ENCODE data around the gene SCRG1. TPM values are rescaled to one million over a fixed set of nuclear protein-coding genes. Genes with fewer than 3 reads are reported as not detected.

The SCRG1 gene
- total RNA-seq, 2 donors from 2014 or later, result not detected

DNA sequence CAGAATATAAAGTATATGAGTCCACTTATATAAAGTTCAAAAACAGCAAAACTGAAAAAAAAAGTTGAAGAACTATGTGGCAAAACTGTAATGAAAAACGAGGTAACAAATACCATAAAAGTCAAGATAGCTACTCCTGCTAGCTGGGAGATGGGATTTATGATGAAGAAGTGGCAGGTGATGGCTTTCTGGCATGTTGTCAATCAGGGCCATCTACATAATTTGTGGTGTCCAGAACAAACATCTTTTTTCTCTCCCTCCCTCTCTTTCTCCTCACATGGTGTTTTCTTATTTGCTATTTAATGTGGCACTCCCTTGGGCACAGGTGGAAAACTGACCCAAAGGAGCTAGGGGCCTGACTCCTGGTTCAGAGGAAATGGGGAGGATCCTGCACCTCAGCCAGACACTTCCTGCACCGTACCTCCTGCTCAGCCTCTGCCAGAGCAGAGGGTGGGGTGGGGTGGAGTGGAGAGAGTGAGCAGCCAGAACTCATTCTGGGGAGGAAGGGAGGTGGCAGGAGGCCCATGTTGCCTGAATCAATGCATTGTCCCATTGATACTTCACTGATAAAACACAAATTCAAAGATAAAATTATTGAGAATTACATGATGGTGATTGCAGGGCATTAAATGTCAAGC, 33.4 kb downstream of the SCRG1 start:
- Mint-ChIP-seq H3K4me3 (no peak overlapping the region), H3K36me3 (no peaks in the 10 kb centered on the region), H3K27ac (no peak overlapping the region), H3K9me3 (no peaks in the 10 kb centered on the region), H3K27me3 (no peaks in the 10 kb centered on the region), H3K4me1 (ENCODE audit: low read depth in 2 of 2) (peaks cover 13 to 22% of the 10 kb centered on the region in 2 donors)
- ATAC-seq (no peak), DNase-seq (ENCODE audit: low spot score) (no peak)

DNA sequence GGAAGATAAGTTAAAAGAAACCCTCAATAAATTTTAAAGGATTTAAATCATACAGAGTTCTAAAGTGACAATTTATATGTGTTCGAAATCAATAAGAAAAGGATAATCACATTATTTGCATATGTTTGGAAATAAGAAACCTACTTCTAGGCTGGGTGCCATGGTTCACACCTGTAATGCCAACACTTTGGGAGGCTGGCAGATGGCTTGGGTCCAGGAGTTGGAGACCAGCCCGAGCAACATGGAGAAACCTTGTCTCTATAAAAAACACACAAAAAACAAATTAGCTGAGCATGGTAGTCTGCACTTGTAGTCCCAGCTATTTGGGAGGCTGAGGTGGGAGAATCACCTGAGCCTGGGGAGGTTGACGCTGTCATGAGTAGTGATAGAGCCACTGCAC, 36.2 kb downstream of the SCRG1 start:
- no peak for DNase-seq (ENCODE audit: low spot score)
- no peaks in the 10 kb centered on the region for H3K9me3 Mint-ChIP-seq
- H3K4me3 Mint-ChIP-seq, result no peak overlapping the region
- H3K4me1 Mint-ChIP-seq (ENCODE audit: low read depth in 2 of 2), result peaks cover 9 to 14% of the 10 kb centered on the region in 2 donors
- H3K36me3 Mint-ChIP-seq, result no peaks in the 10 kb centered on the region
- no peak overlapping the region for H3K27ac Mint-ChIP-seq
- ATAC-seq, result no peak
- no peaks in the 10 kb centered on the region for H3K27me3 Mint-ChIP-seq

DNA sequence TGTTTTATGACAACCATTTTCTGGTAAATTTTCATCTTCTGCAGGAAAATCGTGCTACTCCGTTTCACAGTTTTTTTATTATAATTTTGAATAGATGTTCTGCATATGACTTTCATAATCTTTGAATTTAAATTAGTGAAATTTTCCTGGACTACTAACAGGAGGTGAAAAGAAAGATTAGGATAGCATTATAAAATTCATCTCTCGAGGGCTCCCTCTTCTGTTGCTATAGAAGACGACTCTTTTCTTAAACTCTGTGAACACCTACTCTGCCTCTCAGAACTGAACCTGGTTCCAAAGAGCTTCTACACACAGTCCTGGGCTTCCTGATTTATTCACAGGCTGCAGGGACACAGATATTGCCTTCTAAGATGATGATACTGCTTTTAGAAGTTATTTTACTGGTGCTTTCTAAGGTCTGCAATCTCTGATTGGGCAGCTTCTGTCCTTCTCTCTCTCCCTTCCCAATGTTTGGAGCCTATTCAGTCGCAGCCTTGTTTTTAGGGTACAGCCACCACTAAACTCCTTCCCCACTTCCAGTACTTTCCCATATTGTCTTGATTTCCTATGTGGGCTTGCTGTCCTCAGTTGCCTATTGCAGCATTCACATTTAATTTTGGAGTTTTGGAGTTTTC, 38.2 kb downstream of the SCRG1 start:
- Mint-ChIP-seq H3K4me1 (ENCODE audit: low read depth in 2 of 2) (peaks cover 3 to 6% of the 10 kb centered on the region in 2 donors), H3K9me3 (no peaks in the 10 kb centered on the region), H3K36me3 (no peaks in the 10 kb centered on the region), H3K4me3 (no peak overlapping the region), H3K27ac (no peak overlapping the region), H3K27me3 (no peaks in the 10 kb centered on the region)
- no peak for DNase-seq (ENCODE audit: low spot score)
- ATAC-seq, result no peak

- Mint-ChIP-seq H3K27me3 (no peaks in the 10 kb centered on the region), H3K4me3 (no peak overlapping the region), H3K4me1 (ENCODE audit: low read depth in 2 of 2) (peaks cover 0 to 3% of the 10 kb centered on the region in 2 donors), H3K9me3 (no peaks in the 10 kb centered on the region), H3K36me3 (no peaks in the 10 kb centered on the region), H3K27ac (no peak overlapping the region)
- DNase-seq (ENCODE audit: low spot score), result no peak
- ATAC-seq, result no peak
These were observed 41.0 kb downstream of the SCRG1 start for GRCh38 chr4:173357939-173358338.

DNA sequence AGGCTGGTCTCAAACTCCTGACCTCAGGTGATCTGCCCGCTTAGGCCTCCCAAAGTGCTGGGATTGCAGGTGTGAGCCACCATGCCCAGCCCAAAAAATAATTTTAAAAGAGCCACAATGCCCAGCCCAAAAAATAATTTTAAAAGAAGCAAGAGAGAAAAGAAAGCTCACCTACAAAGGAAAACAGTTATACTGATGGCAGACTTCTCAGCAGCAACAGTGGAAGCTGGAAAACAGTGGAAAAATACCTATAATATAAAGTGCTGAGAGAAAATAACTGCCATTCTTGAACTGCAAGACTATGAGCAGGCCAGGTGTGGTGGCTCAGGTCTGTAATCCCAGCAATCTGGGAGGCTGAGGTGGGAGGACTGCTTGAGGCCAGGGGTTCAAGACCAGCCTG, 51.4 kb downstream of the SCRG1 start:
- H3K4me1 Mint-ChIP-seq (ENCODE audit: low read depth in 2 of 2), result no peaks in the 10 kb centered on the region
- ATAC-seq, result no peak
- H3K9me3 Mint-ChIP-seq, result no peaks in the 10 kb centered on the region
- no peak overlapping the region for H3K27ac Mint-ChIP-seq
- no peak overlapping the region for H3K4me3 Mint-ChIP-seq
- peaks cover 0 to 3% of the 10 kb centered on the region in 2 donors for H3K27me3 Mint-ChIP-seq
- no peak for DNase-seq (ENCODE audit: low spot score)
- no peaks in the 10 kb centered on the region for H3K36me3 Mint-ChIP-seq

DNA sequence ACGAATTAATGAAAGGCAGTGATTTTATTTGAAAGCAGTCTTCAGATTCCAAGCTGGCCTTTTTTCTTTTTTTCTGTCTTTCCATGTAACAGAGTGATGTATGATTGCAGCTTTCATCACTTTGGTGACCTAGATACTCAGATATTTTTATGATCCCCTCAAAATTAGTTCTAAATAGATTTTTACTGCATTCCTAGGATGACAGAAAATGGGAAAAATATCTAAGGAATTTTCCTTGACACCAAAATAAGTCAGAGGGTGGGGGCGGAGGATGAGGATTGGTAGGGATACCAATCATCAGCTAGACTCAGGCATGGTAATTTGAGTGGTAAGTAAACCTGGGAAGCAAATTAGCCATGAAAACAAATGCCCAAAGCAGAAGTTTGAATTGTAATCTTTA, 52.8 kb downstream of the SCRG1 start:
- H3K27me3 Mint-ChIP-seq, result peaks cover 0 to 3% of the 10 kb centered on the region in 2 donors
- no peaks in the 10 kb centered on the region for H3K9me3 Mint-ChIP-seq
- H3K36me3 Mint-ChIP-seq, result no peaks in the 10 kb centered on the region
- H3K27ac Mint-ChIP-seq, result no peak overlapping the region
- ATAC-seq, result no peak
- no peak overlapping the region for H3K4me3 Mint-ChIP-seq
- no peaks in the 10 kb centered on the region for H3K4me1 Mint-ChIP-seq (ENCODE audit: low read depth in 2 of 2)
- no peak for DNase-seq (ENCODE audit: low spot score)

DNA sequence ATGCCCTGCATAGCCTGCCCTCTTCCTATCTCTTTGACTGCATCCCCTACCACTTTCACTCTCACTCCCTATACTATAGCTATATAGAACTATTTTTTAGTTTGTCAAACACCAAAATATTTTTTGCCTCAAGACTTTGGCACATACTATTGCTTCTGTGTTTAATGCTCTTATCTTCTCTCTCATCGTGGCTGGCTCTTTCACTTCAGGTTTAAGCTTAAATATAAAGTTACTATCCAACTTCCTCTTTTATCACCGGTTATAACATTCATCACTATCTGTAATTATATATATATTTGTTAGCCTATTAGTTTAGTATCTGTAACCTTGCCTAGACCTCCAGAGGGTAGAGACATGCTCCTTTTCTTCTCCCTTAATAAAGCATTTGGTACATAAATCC, 53.3 kb downstream of the SCRG1 start:
- no peak for DNase-seq (ENCODE audit: low spot score)
- H3K4me1 Mint-ChIP-seq (ENCODE audit: low read depth in 2 of 2), result no peaks in the 10 kb centered on the region
- H3K9me3 Mint-ChIP-seq, result no peaks in the 10 kb centered on the region
- no peaks in the 10 kb centered on the region for H3K36me3 Mint-ChIP-seq
- peaks cover 0 to 2% of the 10 kb centered on the region in 2 donors for H3K27me3 Mint-ChIP-seq
- no peak overlapping the region for H3K4me3 Mint-ChIP-seq
- no peak overlapping the region for H3K27ac Mint-ChIP-seq
- ATAC-seq, result no peak

DNA sequence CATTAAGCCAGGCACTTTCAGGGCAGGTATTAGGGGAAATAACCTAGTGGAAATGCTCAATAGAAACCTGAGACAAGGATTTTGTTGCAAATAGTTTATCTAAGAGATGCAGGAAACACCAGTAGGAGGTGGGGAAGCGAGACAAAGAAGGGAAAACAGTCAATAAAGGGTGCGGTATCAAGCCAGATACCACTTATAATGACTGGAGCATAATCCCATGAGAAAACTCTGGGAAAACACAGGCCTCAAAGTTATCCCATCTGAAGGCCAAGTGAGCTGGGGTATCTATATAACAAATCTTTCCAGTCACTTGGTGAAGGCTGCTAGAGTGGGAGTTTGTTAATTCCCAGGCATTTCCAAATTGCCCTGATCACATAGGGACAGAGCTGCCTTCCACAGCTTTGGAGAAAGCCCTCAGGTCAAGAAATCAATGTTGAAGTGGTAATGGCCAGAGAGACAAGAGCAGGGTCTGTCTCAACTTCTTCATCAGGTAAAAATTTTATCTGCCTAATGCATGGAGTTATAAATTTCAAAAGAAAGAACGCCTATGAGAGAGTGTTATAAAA, 55.0 kb downstream of the SCRG1 start:
- Mint-ChIP-seq H3K4me1 (ENCODE audit: low read depth in 2 of 2) (no peaks in the 10 kb centered on the region), H3K27me3 (no peaks in the 10 kb centered on the region), H3K4me3 (no peak overlapping the region), H3K9me3 (no peaks in the 10 kb centered on the region), H3K27ac (no peak overlapping the region), H3K36me3 (no peaks in the 10 kb centered on the region)
- DNase-seq (ENCODE audit: low spot score) (no peak), ATAC-seq (no peak)

- Mint-ChIP-seq H3K4me1 (ENCODE audit: low read depth in 2 of 2) (peaks cover 21 to 27% of the 10 kb centered on the region in 2 donors), H3K9me3 (no peaks in the 10 kb centered on the region), H3K27ac (no peak overlapping the region), H3K27me3 (peaks cover 0 to 4% of the 10 kb centered on the region in 2 donors), H3K36me3 (peaks cover 15% of the 10 kb centered on the region), H3K4me3 (no peak overlapping the region)
- ATAC-seq, result no peak
- no peak for DNase-seq (ENCODE audit: low spot score)
These were observed 61.5 kb downstream of the SCRG1 start for GRCh38 chr4:173337463-173337862.

DNA sequence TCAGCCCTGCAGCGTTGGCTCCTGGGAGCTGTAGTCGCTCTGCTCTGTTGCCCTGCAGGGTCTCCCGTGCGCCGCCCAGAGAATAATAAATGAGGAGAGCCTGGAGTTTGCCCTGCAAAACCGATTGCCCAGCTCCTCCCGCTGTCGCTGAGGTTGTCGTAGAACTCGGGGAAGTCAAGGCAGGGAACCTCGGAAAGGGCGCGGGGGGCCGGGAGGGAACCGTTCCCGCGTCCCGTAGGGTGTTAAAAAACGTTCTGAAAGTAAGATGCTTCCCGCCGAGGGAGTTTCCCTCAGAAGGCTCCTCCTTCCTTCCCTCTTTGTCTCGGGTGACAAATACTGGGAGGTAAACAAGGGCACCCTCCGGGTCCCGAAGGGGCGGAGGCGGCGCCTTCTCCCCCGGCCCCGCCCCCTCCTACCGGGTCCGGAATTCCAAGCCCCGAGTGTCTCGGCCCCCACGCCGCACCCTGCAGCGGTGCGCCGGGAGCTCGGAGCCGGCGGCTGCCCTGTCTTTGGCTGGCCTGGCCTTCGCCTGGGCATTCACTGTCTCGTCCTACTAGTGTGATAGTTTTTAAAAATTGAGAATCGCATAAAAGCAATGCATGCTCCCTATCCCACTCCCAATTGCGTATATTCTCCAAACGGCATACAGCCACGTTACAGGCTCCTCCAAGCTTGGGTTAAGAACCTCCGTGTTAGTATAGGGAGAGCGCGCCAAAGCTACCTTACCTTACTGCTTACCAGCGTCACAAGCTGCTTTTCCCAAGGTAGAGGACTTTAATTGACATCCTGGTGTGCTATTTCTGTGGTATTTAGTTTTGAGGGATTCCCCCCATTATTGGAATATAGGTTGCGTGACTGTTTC, 63.8 kb downstream of the SCRG1 start:
- H3K9me3 Mint-ChIP-seq, result no peaks in the 10 kb centered on the region
- ATAC-seq (peak; percentile 16 to 32), DNase-seq (ENCODE audit: low spot score) (peak; percentile 69)
- H3K27ac Mint-ChIP-seq, result peak overlapping the region; percentile 76 to 83
- peaks cover 0 to 4% of the 10 kb centered on the region in 2 donors for H3K27me3 Mint-ChIP-seq
- peaks cover 26 to 34% of the 10 kb centered on the region in 2 donors for H3K4me1 Mint-ChIP-seq (ENCODE audit: low read depth in 2 of 2)
- peaks cover 23% of the 10 kb centered on the region for H3K36me3 Mint-ChIP-seq
- peak overlapping the region; percentile 92 for H3K4me3 Mint-ChIP-seq

Other genes starting within 250 kb of the SCRG1 start
- gene GALNT7, start 230.3 kb downstream of the SCRG1 start, total RNA-seq, result 10 to 100 TPM; 17.3 to 19.4 TPM
- 100 to 1,000 TPM; 256 to 524 TPM for gene HMGB2, start 64.8 kb downstream of the SCRG1 start, total RNA-seq
- gene SAP30, start 28.2 kb downstream of the SCRG1 start, total RNA-seq, result 10 to 100 TPM; 14.4 to 22.7 TPM
- gene HAND2, start 131.1 kb upstream of the SCRG1 start, total RNA-seq, result not detected

Measured in natural killer cell treated with Interleukin-12 subunit alpha and Interleukin-12 subunit beta and Interleukin-15 and Interleukin-18, amount 100 ng/mL, for 72 hours (primary cell).